Measurements from ENCODE around the gene KLHDC10. TPM values are rescaled to one million over a fixed set of nuclear protein-coding genes. Genes with fewer than 3 reads are reported as not detected.
"Not testable (repeated sequence)": the region's sequence is repeated elsewhere in the genome, so short reads cannot be mapped to it uniquely, and the experiment has no call there.

KLHDC10 gene
- polyA plus RNA-seq, 1 experiment, result 29.7 TPM

DNA sequence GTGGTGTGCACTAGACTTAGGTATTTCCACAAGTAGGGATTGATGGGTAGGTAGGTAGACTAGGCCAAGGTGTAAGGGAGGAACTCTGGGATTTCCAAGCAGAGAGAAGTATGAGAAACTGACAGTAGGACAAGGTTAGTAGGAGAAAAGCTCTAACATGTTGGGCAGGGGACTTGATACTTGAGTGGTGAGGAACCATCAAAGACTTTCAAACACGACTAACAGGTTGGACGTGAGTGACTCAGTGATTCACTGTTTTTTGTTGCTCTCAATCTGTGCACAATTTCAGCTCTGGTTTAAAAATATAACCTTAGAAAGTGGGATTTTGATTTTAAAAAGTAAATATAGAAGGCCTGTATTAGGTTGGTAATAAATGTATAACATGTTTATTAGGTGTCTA, 44.4 kb downstream of the KLHDC10 start:
- no peak for DNase-seq (ENCODE audit: low read depth, low spot score)
- H3K4me3 ChIP-seq (ENCODE audit: low read depth, low read length), result no peak overlapping the region
- H3K9me3 ChIP-seq (ENCODE audit: control insufficient read depth, insufficient read depth, low read length), result no peaks in the 10 kb centered on the region
- TF ChIP-seq, protein P1, sequence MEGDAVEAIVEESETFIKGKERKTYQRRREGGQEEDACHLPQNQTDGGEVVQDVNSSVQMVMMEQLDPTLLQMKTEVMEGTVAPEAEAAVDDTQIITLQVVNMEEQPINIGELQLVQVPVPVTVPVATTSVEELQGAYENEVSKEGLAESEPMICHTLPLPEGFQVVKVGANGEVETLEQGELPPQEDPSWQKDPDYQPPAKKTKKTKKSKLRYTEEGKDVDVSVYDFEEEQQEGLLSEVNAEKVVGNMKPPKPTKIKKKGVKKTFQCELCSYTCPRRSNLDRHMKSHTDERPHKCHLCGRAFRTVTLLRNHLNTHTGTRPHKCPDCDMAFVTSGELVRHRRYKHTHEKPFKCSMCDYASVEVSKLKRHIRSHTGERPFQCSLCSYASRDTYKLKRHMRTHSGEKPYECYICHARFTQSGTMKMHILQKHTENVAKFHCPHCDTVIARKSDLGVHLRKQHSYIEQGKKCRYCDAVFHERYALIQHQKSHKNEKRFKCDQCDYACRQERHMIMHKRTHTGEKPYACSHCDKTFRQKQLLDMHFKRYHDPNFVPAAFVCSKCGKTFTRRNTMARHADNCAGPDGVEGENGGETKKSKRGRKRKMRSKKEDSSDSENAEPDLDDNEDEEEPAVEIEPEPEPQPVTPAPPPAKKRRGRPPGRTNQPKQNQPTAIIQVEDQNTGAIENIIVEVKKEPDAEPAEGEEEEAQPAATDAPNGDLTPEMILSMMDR (IDR thresholded peaks at IDR 0.05; ENCODE audit: low read depth, low read length), result no peak
- H3K27ac ChIP-seq (ENCODE audit: low read depth, low read length), result no peak overlapping the region
- no peaks in the 10 kb centered on the region for H3K27me3 ChIP-seq (ENCODE audit: control insufficient read depth, insufficient read depth, low read length)
- ChIA-PET POLR2A (no interaction called here), CTCF (interaction anchor here (0.6 to 3.4 kb wide), 2 partner anchors 18 to 104 kb away, joined by 4 to 12 read pairs; no protein-coding TSS in a partner anchor)

DNA sequence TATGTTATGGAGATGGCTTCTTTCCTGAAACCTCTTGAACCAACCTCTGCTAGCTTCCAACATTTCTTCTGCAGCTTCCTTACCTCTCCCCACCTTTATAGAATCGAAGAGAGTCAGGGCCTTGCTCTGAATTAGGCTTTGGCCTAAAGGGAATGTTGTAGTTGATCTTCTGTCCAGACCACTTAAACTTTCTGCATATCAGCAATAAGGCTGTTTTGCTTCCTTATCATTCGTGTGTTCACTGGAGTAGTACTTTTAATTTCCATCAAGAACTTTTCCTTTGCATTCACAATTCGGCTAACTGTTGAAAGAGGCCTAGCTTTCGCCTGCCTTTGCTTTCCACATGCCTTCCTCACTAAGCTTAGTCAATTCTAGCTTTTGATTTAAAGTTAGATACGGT, 48.0 kb downstream of the KLHDC10 start:
- POLR2A ChIA-PET, result no interaction called here

DNA sequence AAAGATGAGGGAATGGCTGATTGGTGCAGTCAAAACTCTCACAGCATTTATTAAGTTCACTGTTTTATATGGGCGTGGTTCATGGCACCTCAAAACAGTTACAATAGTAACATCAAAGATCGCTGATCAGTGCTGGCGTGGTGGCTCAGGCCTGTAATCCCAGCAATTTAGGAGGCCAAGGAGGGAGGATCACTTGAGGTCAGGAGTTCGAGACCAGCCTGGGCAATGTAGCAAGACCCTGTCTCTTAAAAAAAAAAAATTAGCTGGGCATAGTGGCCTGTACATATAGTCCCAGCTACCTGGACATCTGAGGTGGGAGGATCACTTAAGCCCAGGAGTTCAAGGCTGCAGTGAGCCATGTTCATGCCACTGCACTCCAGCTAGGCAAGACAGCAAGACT, 48.5 kb downstream of the KLHDC10 start:
- H3K27ac ChIP-seq (ENCODE audit: low read depth, low read length), result no peak overlapping the region
- CTCF ChIA-PET, result interaction anchor here (1.2 kb wide), 1 partner anchor 46 kb away, joined by 4 read pairs; no protein-coding TSS in a partner anchor
- no peak for DNase-seq (ENCODE audit: low read depth, low spot score)
- POLR2A ChIA-PET, result interaction anchor here (0.6 kb wide), 1 partner anchor 565 kb away, joined by 5 read pairs; no protein-coding TSS in a partner anchor
- TF ChIP-seq, protein P1 (IDR thresholded peaks at IDR 0.05; ENCODE audit: low read depth, low read length), result no peak
- no peak overlapping the region for H3K4me3 ChIP-seq (ENCODE audit: low read depth, low read length)
- H3K9me3 ChIP-seq (ENCODE audit: control insufficient read depth, insufficient read depth, low read length), result no peaks in the 10 kb centered on the region
- H3K27me3 ChIP-seq (ENCODE audit: control insufficient read depth, insufficient read depth, low read length), result no peaks in the 10 kb centered on the region

More for the DNA sequence above, 48.0 kb downstream of the KLHDC10 start:
- CTCF ChIA-PET, result no interaction called here
- Histone ChIP-seq H3K4me3 (ENCODE audit: low read depth, low read length) (no peak overlapping the region), H3K27me3 (ENCODE audit: control insufficient read depth, insufficient read depth, low read length) (no peaks in the 10 kb centered on the region), H3K9me3 (ENCODE audit: control insufficient read depth, insufficient read depth, low read length) (no peaks in the 10 kb centered on the region), H3K27ac (ENCODE audit: low read depth, low read length) (no peak overlapping the region)
- no peak for DNase-seq (ENCODE audit: low read depth, low spot score)
- TF ChIP-seq, protein P1 (IDR thresholded peaks at IDR 0.05; ENCODE audit: low read depth, low read length), result no peak

DNA sequence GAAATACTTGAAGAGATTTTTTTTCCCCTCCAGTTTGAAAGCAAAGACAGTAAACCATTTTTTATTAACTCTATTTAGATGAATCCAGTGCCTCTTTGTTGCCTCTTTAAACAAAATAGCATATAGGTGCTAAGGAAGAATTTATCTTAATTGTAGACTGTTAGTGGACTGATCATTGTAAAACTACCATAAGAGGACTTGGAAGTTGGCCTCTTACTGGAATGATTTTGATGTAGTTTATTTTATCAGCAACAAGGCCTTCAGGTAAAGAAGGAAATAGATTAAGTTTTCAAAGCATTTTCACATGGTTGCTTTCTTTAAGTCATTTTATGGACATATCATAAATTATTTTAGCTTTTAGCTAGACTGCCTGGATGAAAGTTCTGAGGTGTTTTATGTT, 53.2 kb downstream of the KLHDC10 start:
- ChIA-PET POLR2A (no interaction called here), CTCF (no interaction called here)
- no peaks in the 10 kb centered on the region for H3K27me3 ChIP-seq (ENCODE audit: control insufficient read depth, insufficient read depth, low read length)
- TF ChIP-seq, protein P1 (IDR thresholded peaks at IDR 0.05; ENCODE audit: low read depth, low read length), result no peak
- no peak overlapping the region for H3K27ac ChIP-seq (ENCODE audit: low read depth, low read length)
- no peak overlapping the region for H3K4me3 ChIP-seq (ENCODE audit: low read depth, low read length)
- H3K9me3 ChIP-seq (ENCODE audit: control insufficient read depth, insufficient read depth, low read length), result no peaks in the 10 kb centered on the region
- DNase-seq (ENCODE audit: low read depth, low spot score), result no peak

DNA sequence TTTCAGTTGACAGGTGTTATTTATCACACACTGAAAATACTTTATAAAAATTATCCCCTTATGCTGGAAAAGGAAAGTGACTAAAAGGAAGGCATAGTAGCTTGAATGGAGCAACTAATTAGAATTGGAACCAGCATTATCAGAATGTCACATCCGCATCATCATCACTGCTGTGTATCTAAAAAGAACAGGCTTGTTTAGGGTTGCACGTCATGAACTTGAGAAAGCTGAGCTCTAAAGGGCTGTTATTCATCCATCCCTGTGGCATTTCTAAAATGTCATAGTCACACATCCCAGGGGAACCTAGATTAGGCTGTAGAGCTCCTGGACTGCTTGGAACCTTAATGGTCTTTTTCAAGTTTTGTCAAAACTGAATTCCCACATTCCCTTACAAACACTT, 54.4 kb downstream of the KLHDC10 start:
- ChIA-PET CTCF (no interaction called here), POLR2A (no interaction called here)
- Histone ChIP-seq H3K27ac (ENCODE audit: low read depth, low read length) (no peak overlapping the region), H3K27me3 (ENCODE audit: control insufficient read depth, insufficient read depth, low read length) (no peaks in the 10 kb centered on the region), H3K9me3 (ENCODE audit: control insufficient read depth, insufficient read depth, low read length) (no peaks in the 10 kb centered on the region), H3K4me3 (ENCODE audit: low read depth, low read length) (no peak overlapping the region)
- TF ChIP-seq, protein P1 (IDR thresholded peaks at IDR 0.05; ENCODE audit: low read depth, low read length), result no peak
- DNase-seq (ENCODE audit: low read depth, low spot score), result no peak

DNA sequence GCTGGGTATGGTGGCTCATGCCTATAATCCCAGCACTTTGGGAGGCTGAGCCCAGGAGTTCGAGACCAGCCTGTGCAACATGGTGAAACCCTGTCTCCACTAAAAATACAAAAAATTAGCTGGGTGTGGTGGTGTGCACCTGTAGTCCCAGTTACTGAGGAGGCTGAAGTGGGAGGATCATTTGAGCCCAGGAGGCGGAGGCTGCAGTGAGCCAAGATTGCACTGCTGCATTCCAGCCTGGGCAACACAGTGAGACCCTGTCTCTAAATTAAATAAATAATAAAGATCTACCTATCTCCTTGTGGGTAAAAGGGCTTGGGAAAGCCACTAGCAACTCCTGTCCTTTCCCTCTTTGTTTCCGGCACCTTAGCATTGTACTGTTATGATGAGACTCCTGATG, 56.5 kb downstream of the KLHDC10 start:
- POLR2A ChIA-PET; DNase-seq (ENCODE audit: low read depth, low spot score); H3K9me3 ChIP-seq (ENCODE audit: control insufficient read depth, insufficient read depth, low read length); H3K27ac ChIP-seq (ENCODE audit: low read depth, low read length); H3K4me3 ChIP-seq (ENCODE audit: low read depth, low read length); CTCF ChIA-PET; H3K27me3 ChIP-seq (ENCODE audit: control insufficient read depth, insufficient read depth, low read length): not testable (repeated sequence)
